ENCODE measurements around the gene UMODL1. TPM values are rescaled to one million over a fixed set of nuclear protein-coding genes. Genes with fewer than 3 reads are reported as not detected.
A peak's percentile ranks its signal among the peaks of the same experiment; 100 is the strongest.

Gene UMODL1
- total RNA-seq, 6 experiments from 2014 or later: 0.06 to 1.2 (median 0.75) TPM; not detected in 2

DNA sequence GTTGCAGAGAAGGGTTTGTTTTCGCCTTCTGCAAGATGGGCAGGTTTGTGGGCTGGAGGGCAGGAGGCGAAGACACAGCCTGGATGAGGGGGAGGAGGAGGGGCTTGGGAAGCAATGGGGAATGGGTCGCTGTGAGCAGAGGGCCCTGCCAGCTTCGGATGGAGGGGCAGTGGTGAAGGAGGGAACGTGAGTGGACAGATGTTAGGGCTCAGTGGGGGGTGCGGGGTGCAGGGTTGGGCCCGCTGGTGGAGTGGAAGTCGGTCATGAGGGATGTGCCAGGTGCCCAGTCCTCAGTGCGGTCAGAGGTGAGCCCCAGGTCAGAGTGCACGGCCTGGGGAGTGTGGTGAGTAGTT, 92.4 kb downstream of the UMODL1 start:
- intact Hi-C loops (cut with DNase I): no loop called here
- Histone ChIP-seq H3K36me3 (no peaks in the 10 kb centered on the region), H3K4me3 (no peak overlapping the region), H3K4me1 (no peaks in the 10 kb centered on the region), H3K27me3 (no peaks in the 10 kb centered on the region), H3K9me3 (no peaks in the 10 kb centered on the region), H3K27ac (no peak overlapping the region)
- TF ChIP-seq, protein P1, sequence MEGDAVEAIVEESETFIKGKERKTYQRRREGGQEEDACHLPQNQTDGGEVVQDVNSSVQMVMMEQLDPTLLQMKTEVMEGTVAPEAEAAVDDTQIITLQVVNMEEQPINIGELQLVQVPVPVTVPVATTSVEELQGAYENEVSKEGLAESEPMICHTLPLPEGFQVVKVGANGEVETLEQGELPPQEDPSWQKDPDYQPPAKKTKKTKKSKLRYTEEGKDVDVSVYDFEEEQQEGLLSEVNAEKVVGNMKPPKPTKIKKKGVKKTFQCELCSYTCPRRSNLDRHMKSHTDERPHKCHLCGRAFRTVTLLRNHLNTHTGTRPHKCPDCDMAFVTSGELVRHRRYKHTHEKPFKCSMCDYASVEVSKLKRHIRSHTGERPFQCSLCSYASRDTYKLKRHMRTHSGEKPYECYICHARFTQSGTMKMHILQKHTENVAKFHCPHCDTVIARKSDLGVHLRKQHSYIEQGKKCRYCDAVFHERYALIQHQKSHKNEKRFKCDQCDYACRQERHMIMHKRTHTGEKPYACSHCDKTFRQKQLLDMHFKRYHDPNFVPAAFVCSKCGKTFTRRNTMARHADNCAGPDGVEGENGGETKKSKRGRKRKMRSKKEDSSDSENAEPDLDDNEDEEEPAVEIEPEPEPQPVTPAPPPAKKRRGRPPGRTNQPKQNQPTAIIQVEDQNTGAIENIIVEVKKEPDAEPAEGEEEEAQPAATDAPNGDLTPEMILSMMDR (IDR thresholded peaks at IDR 0.05): no peak
- no peak for TF ChIP-seq POLR2A (IDR thresholded peaks at IDR 0.05)
- DNase-seq: no peak
- 92% methylated on average over 8 of the region's 10 CpGs for WGBS (ENCODE audit: insufficient coverage, low coverage, low lambda C conversion rate, missing lambda C conversion rate)
- ATAC-seq: no peak

DNA sequence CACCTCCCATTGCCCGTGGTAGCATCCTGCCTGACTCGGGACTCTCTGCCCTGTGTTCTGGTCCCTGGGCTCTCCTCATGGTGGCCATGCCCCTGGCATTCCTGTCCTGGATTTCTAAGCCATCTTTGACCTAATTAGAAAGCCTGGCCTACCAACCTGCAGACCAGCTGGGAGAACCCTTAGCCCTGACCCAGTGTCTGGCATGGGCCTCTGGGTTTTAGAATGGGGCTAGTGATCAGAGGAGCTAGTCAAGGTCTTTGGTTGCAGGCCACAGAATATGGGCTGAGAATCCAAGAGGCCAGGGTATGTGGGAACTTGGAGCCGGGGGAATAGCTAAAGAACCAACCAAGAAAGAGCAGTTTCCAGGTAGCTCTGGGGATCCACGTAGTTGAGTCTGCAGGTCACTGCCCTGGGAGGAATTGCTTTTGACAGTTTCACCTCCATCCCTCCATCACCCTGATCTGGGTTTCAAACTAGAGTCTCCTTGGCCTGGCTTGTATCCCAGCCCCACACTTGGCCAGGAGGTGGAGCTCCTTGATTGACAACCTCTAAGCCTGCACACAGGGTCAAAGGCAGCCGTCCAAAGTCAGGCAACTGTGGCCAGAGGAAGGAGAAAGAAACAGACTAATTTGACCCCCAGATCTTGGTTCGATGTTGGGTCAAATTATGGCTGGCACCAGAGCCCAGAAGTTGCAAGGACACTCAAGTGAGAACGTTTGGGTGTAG, 93.1 kb downstream of the UMODL1 start:
- 39% methylated on average over 5 of the region's 7 CpGs for WGBS (ENCODE audit: insufficient coverage, low coverage, low lambda C conversion rate, missing lambda C conversion rate)
- intact Hi-C loops (cut with DNase I): no loop called here
- ATAC-seq: peak; percentile 88 to 96 (median 90)
- H3K27me3 ChIP-seq: no peaks in the 10 kb centered on the region
- TF ChIP-seq POLR2A (IDR thresholded peaks at IDR 0.05): no peak
- TF ChIP-seq, protein P1 (IDR thresholded peaks at IDR 0.05): peak; percentile 41 to 61 (median 52)
- H3K27ac ChIP-seq: no peak overlapping the region
- H3K4me3 ChIP-seq: no peak overlapping the region
- H3K4me1 ChIP-seq: no peaks in the 10 kb centered on the region
- no peaks in the 10 kb centered on the region for H3K36me3 ChIP-seq
- DNase-seq: peak; percentile 70 to 75 (median 73)
- no peaks in the 10 kb centered on the region for H3K9me3 ChIP-seq

DNA sequence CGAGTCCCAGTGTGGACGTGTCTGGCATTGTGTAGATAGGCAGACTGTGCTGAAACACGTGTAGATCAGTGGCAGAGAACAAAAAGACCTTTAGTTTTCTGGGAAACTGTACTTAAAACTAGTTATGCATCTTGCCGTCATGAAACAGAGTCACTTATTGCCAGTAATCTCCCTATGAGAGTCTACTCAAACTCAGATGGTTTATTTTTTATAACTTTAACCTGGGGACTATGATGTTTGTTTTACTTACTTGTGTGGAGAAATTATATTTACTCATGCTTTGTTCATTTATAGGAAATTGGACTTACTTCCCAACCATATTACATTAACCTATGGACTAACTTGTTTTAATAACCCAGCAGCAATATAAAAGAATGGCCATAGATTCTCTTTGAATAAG, 93.7 kb downstream of the UMODL1 start:
- WGBS (ENCODE audit: insufficient coverage, low coverage, low lambda C conversion rate, missing lambda C conversion rate): 55% methylated on average over 4 of the region's 4 CpGs
- Histone ChIP-seq H3K27ac (no peak overlapping the region), H3K4me1 (no peaks in the 10 kb centered on the region), H3K36me3 (no peaks in the 10 kb centered on the region), H3K27me3 (no peaks in the 10 kb centered on the region), H3K9me3 (no peaks in the 10 kb centered on the region), H3K4me3 (no peak overlapping the region)
- ATAC-seq (peak in 2 of 4 donors; percentile 7 to 19), DNase-seq (no peak)
- intact Hi-C loops (cut with DNase I): no loop called here
- no peak for TF ChIP-seq POLR2A (IDR thresholded peaks at IDR 0.05)
- TF ChIP-seq, protein P1 (IDR thresholded peaks at IDR 0.05): no peak

DNA sequence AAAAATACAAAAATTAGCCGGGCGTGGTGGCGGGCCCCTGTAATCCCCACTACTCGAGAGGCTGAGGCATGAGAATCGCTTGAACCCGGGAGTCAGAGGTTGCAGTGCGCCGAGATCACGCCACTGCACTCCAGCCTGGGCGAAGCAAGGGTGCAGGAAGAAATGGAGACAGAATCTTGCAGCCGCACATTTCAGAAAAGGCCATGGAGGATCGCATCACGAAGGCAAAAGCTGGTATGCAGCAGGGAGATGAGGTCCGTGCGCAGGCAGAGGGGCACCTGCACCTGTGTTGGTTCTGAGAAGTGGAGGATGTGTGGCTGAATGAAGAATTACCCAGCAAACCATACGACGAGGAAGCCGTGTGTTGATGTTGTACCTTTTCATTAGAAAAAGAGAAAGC, 94.8 kb downstream of the UMODL1 start:
- Histone ChIP-seq H3K9me3 (no peaks in the 10 kb centered on the region), H3K27ac (no peak overlapping the region), H3K27me3 (no peaks in the 10 kb centered on the region), H3K36me3 (no peaks in the 10 kb centered on the region), H3K4me3 (no peak overlapping the region), H3K4me1 (no peaks in the 10 kb centered on the region)
- 81% methylated on average over 13 of the region's 18 CpGs for WGBS (ENCODE audit: insufficient coverage, low coverage, low lambda C conversion rate, missing lambda C conversion rate)
- DNase-seq: no peak
- intact Hi-C loops (cut with DNase I): no loop called here
- TF ChIP-seq POLR2A (IDR thresholded peaks at IDR 0.05): no peak
- TF ChIP-seq, protein P1 (IDR thresholded peaks at IDR 0.05): no peak
- no peak for ATAC-seq
